LNCAP (cell line): ENCODE measurements around the gene HGFAC.

Source experiments
- TF ChIP-seq, protein P1 (sequence below): fragments of 450-650 bp; IDR thresholded peaks from 2 replicates; pipeline ENCODE4 v1.5.1; 2017; ENCODE audit warnings: mild to moderate bottlenecking

The HGFAC gene

DNA sequence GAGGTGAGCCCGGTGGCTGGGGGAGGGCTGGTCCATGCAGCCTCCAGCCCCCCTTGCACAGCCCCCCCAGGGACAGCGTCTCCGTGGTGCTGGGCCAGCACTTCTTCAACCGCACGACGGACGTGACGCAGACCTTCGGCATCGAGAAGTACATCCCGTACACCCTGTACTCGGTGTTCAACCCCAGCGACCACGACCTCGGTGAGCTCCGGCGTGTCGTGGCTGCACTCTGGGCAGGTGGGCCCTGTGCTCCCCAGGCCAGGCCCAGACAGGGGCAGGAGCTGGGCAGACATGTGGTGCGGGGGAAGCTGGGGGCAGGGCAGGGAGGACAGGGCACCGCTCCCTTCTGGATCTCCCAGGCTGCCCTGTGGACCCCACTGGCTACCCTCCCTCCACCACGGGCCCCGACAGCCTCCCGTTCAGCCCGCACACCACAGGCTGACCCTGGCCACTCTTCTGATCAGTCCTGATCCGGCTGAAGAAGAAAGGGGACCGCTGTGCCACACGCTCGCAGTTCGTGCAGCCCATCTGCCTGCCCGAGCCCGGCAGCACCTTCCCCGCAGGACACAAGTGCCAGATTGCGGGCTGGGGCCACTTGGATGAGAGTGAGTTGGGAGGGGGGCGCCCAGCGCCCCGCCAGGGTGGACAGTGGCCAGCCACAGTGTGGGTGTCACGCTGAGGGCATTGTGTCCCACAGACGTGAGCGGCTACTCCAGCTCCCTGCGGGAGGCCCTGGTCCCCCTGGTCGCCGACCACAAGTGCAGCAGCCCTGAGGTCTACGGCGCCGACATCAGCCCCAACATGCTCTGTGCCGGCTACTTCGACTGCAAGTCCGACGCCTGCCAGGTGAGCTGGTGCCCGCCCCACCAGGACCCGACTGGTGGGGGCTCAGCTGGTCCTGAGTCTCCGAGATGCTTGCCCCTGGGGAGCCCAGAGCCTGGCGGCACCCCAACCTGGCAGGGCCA lies 5.9 kb downstream of the HGFAC start:
- TF ChIP-seq, protein P1, sequence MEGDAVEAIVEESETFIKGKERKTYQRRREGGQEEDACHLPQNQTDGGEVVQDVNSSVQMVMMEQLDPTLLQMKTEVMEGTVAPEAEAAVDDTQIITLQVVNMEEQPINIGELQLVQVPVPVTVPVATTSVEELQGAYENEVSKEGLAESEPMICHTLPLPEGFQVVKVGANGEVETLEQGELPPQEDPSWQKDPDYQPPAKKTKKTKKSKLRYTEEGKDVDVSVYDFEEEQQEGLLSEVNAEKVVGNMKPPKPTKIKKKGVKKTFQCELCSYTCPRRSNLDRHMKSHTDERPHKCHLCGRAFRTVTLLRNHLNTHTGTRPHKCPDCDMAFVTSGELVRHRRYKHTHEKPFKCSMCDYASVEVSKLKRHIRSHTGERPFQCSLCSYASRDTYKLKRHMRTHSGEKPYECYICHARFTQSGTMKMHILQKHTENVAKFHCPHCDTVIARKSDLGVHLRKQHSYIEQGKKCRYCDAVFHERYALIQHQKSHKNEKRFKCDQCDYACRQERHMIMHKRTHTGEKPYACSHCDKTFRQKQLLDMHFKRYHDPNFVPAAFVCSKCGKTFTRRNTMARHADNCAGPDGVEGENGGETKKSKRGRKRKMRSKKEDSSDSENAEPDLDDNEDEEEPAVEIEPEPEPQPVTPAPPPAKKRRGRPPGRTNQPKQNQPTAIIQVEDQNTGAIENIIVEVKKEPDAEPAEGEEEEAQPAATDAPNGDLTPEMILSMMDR: no peak

DNA sequence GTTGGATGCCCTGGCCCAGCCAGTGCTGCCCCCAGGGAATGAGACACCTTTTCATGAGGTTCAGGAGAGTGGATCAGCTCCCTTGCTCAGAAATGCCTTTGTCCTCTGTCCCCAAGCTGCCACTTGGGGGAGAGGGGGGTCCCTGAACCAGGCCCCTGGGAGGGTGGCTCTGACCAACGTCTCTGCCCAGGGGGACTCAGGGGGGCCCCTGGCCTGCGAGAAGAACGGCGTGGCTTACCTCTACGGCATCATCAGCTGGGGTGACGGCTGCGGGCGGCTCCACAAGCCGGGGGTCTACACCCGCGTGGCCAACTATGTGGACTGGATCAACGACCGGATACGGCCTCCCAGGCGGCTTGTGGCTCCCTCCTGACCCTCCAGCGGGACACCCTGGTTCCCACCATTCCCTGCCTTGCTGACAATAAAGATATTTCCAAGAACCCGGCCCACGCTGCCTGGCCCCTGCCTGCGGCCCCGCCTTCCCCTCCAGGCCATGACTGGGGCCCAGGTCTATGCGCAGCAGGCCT lies 7.3 kb downstream of the HGFAC start:
- TF ChIP-seq, protein P1: no peak

DNA sequence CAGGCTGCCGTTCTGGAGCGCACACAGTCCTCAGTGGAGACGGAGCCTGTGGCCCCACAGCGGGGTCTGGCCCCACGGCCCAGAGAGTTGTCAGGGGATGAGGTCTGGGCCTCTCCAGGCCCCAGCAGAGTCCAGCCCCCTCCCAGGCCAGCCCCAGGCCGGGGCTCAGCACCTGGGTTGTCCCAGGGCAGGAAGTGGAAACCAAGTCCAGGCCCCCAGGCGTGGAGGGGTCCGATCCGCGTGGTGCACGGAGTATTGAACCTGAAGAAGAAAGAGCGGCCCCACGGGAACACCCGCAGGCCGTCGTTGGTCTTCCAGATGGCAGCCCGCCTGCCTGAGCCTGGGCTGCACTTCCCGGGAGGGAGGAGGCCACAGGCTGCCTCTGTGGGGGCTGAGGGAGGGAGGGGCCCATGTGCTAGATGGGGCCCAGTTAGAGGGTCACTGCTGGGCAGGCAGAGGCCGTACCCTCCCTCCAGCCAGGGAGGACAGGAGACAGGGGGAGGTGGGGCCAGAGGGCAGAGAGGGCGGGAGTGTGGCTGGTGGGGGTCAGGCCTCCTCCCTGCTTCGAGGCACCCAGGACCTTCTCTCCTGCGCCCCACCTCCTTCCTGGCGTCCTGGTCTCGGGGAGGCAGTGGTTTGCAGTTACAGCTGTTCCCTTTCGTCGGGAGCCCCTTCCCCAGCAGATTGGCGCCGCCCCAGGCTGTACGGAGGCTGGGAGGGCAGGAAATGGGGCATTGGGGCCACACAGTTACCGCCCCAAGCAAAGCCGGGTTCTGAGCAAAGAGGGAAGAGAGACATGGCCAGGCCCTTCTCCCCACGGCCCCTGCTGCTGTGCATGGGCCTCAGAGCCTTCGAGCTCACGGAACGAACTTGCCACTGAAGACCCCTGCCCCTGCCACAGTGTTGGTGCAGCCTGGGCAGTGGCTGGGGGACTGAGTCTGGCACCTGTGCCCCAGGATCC lies 8.1 kb downstream of the HGFAC start:
- TF ChIP-seq, protein P1: no peak

GRCh38 chr4:3450643-3451042 lies 8.9 kb downstream of the HGFAC start:
- TF ChIP-seq, protein P1: no peak

- TF ChIP-seq, protein P1: no peak
Measured at GRCh38 chr4:3451956-3452355, 10.2 kb downstream of the HGFAC start.

DNA sequence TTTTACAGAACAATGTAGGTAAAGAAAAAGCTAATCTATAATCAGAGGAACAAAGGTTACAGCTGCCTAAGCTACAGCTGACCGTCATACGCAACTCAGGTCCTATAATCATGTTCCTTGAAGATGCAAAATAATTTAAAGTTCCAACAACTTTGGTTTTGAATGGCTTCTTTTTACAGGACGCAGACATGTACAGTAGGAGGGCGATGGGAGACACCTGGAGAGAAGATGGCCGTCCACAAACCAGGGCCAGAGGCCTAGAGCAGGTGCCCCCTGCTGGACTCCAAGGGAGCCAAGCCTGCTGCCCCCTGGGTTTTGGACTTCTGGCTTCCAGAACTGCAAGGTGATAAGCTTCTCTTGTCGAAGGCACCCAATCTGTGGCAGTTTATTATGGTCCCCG lies 10.6 kb downstream of the HGFAC start:
- TF ChIP-seq, protein P1: no peak; the same call in 1 of the 2 replicates

GRCh38 chr4:3458371-3458770 lies 16.6 kb downstream of the HGFAC start:
- TF ChIP-seq, protein P1: no peak
